Stimulated activated CD4-positive, alpha-beta T cell treated with anti-CD3 and anti-CD28 coated beads, TNF-alpha, amount 100 ng/mL, for 24 hours (primary cell): Measurements from ENCODE around the gene PPP1R14B.
A peak's percentile ranks its signal among the peaks of the same experiment; 100 is the strongest.

Experiments used
- DNase-seq, 3 experiments: peaks; one replicate each; pipeline ENCODE4 v3.0.0-alpha.2; 2020; ENCODE audit warnings: low read depth in 3 of 3

Gene PPP1R14B

DNA sequence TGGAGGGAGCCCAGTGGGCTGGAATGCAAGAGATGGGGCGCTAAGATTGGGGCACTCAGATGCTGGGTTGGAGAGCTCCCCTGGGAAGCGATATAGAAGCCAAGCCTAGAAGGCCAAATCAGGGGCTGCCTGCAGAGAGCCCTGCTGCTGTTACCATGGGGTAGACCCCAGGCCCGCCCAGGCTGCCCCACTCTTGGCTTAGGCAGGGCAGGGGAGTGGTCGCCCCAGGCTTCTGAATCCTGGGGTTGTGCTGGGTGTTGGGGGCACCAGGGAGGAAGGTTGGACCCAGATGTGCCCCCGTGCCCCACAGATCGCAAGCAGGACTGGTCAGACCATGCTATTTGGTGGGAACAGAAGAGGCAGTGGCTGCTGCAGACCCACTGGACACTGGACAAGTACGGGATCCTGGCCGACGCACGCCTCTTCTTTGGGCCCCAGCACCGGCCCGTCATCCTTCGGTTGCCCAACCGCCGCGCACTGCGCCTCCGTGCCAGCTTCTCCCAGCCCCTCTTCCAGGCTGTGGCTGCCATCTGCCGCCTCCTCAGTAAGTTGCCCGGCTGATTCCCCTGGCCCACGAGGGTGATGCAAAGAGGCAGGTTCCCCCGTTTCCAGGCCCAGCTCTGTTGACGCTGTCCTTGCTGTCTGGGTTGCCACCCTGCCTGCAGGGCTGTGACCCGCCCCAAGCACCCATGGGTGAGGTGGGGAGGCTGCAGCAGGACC is 36.3 kb downstream of the PPP1R14B start:
- no peak for DNase-seq

DNA sequence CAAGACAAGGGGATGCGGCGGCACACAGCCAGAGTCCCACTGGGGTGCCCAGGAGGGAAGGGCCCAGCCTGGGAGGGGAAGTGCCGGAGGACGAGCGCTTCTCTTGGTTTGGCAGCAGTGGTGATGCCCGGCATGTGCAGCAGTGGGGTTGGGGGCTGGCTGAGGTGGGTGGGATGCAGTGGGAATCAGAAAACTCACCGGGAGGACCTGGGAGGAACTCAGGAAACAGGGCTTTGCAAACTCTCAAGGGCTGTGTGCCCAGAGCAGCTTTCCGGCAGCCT is 37.2 kb downstream of the PPP1R14B start:
- DNase-seq, result no peak

DNA sequence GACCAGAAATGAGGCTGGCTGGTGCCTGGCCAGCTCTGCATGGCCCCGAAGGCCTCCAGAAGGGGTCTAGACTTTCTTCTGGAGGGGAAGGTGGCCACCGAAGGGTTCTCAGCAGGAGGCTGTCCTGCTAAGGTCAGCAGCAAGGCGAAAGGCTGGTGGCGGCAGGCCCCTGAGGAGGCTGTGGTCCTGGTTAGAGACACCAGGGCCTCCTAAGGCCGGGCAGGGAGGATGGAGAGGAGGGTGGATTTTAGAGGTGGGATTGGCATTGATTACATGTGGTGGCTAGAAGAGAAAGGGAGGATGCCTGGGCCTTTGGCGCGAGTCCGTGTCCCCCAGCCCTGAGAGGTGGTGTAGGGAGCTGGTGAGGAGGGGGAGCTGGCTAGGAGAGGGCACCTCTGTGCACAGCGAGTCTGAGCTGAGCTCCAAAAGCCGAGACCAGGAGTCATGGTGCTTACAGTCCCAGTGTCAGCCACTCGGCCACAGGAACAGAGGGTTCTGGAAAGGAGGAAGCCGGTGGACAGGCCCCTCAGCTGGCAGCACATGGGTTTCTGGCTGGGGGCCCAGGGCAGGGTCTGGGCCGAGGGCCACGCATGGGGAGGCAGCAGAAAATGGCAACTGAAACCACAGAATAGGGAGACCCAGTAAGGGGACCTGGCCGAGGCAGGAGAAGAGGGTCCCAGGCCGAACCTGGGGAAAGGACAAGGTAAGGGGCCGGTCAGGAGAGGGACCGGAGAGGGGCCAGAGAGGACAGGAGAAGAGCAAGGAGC is 37.8 kb downstream of the PPP1R14B start:
- DNase-seq, result no peak

DNA sequence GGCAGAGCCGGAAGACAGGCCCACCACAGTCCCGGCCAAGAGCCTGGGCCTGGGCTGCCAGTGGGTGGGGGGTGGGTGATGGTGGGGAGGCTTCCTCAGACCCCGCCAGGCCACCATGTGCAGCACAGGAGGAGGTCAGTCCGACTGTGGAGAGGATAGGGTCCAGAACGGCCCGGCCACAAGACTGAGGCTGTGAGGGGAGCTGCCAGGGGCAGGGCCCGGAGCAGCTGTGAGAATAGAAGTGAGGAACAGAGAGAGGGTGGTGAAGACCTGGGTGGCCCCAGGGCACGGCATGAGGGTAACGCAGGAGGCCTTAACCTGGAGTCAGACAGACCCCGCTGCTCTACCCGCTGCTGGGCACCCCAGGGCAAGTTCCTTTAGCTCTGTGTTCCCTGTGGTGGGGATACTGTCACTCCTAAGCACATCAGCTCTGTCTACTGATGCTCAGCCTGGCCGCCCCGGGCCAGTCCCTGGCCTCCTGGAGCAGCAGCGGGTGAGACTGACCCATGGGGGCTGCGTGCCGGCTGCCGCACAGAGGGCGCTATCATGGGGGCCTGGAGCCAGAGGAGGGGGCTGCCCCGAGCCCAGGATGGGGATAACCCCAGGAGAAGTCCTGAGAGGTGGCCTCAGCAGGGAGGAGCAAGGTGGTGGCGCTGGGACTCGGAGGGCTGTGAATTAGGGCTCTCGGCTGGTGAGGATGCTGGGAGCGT is 38.5 kb downstream of the PPP1R14B start:
- DNase-seq, result no peak

DNA sequence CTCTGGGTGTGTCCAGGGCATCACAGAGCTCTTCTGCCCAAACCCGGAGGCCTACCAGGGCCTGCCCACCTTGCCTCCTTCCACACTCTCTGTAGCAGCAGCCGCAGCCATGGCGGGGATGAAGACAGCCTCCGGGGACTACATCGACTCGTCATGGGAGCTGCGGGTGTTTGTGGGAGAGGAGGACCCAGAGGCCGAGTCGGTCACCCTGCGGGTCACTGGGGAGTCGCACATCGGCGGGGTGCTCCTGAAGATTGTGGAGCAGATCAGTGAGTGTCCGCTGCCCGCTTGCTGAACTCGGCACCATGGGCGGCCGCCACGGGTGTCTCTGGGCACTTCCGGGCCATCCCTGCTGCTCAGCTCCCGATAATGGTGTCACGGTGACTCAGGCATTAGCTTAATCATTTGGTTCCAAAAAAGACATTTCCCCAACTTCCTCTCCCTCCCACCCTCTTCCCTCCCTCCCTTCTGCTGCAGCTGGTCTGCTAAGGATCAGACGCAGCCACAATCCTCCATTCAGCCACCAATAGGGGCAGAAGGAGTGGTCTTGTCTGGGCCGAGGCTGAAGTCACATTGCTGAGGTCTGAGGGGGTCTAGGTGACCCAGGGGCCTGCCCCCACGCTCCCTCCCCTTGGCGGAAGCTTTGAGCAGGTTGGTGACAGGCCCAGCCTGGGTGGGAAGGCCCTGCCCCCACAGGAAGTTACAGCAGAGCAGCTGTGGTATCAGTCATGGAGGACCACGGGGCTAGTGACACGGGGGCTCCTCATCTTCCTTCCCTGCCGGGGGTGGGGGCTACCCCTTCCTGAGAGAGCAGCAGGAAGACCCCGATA is 39.3 kb downstream of the PPP1R14B start:
- peak; percentile 62 to 85 (median 69) for DNase-seq

DNA sequence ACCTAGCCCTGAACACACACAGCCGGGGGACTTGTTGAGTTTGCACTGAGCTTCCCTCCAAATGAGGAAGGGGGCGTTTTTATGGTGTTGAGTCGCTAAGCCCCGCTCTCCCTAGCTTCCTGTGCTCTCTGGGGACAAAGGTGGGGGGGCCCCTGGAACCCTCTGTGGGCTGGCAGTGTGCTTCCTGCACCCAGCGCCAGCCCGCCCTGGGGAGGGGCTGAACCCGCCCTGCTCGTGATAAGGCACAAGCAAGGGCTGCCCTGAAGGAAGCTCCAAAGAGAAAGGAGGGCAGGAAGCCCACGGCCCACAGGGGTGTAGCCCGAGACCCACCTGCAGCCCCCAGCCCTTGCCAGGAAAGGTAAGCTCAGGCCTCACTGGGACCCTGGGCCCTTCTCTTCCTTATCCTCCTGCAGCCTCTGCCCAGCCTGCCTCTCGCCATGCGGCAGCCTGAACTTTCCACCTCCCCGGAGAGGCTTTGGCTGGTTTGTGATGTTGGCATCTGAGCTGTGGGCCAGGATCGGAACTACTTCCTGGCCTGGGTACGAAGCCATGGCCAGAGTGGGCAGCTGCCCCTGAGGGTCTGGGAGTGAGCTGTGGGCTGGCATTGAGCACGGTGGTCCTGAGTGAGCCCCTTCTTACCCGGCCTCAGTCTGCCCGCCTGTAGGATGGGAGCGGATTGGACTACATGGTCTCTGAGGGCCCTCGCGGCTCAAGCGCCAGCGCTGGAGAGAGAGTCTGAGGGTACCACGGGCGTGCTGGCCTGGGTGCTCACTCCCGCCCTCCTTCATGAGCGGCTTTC is 40.1 kb downstream of the PPP1R14B start, which contains the start of gene FERMT3:
FERMT3 (plus strand) TSS at position 265 of the 799 bp plus-strand sequence. CDS start 644 bp downstream, outside the sequence.
- peak in 2 of 3 experiments; percentile 64 to 88 for DNase-seq

DNA sequence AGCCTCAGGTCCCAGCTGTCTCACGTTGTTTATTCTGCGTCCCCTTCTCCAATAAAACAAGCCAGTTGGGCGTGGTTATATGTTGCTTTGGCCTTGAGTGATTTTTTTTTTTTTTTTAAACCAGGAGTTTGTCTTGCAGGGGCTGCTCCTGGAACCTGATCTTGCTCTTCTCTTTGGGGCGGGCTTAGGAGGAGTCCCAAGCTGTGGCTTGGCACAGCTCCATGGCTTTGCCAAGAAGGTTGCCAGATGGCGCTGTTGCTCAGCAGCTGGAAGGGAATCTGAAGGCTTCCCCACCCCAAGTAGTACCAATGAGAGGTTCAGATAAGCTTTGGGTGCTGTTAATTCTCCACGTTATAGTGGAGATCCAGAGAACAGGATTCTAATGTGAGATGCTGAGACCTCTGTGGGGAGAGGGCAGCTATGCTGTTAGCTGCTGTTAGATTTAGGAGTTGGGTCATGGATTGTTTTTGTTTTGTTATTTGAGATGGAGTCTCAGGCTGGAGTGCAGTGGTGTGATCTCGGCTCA is 42.2 kb downstream of the PPP1R14B start:
- peak; percentile 51 to 70 (median 62) for DNase-seq

DNA sequence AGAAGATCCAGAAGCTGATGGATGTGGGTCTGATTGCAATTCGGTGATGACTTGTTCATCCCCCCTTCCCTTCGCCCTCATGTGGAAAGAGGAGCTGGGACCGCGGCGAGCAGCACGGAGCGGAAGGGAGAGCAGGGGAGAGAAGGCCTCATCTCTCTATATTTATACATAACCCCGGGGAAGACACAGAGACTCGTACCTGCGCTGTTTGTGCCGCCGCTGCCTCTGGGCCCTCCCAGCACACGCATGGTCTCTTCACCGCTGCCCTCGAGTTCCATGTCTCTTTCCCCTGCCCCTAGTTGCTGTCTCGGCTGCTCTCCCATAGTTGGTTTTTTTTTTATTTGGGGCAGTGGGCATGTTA is 42.7 kb downstream of the PPP1R14B start:
- no peak for DNase-seq

DNA sequence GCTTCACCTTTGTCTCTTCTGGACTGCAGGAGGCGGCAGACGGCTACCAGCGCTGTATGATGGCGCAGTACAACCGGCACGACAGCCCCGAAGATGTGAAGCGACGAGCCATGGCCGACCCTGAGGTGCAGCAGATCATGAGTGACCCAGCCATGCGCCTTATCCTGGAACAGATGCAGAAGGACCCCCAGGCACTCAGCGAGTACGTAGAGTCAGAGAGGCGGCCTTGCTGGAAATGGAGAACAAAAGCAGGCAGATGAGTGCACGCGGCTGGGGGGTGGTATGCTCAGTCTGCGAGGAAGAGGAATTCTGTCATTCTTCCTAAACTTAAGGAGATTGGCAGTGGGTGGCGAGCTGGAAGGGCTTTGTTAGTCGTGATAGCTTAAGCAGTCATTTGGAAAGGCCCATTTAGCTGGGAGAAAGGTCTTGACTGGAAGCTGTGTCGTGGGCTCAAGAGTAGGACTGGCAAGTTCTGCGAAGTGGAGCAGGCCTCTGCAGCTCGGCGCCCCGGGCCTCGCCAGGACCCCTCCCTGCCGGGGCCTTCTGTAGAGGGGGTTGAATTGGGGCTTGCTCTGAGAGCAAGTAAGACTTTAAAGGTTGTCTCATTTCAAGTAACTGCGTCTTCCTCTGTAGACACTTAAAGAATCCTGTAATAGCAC is 43.2 kb downstream of the PPP1R14B start:
- no peak for DNase-seq

DNA sequence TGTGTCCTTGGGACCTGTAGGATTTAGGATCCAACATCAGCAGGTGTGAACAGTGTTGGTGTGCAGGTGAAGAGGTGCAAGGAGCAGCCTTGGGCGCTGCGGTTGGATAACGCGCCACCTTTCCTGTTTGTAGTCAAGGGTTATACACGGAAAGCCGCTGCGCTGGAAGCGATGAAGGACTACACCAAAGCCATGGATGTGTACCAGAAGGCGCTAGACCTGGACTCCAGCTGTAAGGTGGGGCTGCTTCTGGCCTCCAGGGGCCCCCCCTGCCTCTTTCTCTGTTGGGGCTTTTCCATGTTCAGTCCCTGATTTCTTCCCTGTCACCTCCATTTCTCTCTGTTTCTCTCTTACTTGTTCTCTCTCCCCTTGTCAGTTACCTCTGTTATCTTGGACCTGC is 43.8 kb downstream of the PPP1R14B start:
- no peak for DNase-seq

DNA sequence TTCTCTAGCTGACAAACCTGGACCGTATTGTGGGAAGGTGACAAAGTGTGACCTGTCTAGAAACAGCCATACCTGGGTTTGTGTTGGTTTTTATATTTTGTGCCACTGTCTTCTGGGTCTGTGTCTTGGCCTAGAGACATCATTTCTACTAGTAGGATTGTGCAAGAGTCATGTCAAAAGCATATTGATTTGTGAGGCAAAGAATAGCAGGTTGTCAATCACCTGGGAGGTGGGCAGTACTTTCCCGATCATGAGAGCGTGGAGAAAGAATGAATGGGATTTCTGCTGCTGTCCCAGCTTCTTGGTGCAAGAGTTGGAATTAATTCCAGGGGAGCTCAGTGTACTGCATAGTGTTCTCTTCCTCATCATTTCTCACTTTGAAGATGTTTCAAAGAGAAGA is 45.2 kb downstream of the PPP1R14B start:
- no peak for DNase-seq

DNA sequence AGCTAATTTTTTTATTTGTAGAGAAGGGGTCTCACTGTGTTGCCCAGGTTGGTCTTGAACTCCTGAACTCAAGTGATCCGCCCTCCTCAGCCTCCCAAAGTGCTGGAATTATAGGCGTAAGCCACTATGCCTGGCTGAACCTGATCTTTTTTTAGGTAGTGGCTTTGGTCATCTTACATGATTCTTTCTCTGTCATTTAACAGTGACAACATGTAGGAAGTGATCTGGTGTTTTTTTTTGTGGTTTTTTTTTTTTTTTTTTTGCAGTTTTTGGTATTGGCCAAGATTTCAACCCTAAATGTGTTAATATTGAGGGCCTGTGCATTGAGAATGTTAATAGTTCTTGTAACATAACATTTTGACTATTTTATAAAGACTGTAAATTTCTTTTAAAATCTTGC is 48.2 kb downstream of the PPP1R14B start:
- no peak for DNase-seq

DNA sequence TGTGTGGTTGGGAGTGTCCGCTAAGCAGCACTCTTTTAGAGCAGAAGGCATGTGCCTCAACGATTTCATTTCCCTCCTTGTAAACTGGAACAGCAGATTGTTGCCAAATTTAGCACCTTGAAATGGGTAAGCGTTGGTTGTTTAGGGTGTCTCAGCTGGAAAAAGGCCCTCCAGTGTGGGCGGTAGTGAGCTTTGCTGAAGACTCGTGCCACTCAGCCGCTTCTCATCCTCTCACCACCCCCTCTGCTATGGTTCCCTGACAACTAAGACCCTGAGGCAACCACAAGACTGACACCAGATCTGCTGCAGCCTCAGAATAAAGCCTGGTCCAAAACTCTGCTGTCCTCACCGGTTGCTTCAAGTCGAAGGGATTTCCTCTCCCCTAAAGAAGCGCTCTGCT is 50.1 kb downstream of the PPP1R14B start:
- DNase-seq, result no peak
